ENCODE measurements around the gene MESP2. TPM values are rescaled to one million over a fixed set of nuclear protein-coding genes. Genes with fewer than 3 reads are reported as not detected.

Gene MESP2
- total and polyA plus RNA-seq, 9 donors, result 0.11 to 0.89 (median 0.40) TPM

DNA sequence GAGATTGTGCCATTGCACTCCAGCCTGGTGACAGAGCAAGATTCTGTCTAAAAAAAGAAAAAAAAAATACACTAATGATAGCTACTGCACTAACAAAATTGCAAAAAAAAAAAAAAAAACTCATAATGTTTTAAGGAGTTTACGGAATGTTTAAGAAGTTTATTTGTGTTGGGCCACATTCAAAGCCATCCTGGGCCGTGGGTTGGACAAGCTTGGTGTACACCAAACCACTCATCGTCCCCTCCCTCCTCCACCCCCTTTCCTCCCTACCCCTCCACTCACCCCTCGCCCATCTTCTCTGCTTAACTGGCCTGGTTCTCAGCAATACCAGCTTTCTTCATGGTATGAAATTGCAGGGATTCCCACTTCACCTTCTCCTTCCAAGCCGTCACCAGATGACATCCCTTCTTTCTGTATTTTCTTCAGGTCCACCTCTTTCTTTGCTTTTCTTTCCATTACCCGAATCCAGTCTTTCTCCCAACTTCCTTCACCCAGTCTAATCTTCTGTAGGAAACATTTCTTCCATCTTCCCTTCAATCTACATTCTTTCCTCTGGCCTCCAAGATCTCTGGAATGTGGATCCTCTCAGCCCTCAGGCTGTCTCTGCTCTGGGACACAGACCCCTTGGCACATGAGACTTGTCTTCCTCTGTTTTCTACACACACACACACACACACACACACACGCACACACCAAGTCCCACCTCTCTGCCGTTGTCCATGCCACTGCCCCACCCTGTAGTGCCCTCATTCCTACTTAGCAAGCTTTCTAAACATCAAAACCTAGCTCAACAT lies 21.6 kb upstream of the MESP2 start:
- Histone ChIP-seq H3K27me3 (ENCODE audit: control insufficient read depth, insufficient read depth, low read length) (peaks cover 14% of the 10 kb centered on the region), H3K9me3 (replicated peaks; ENCODE audit: control insufficient read depth, low read depth, low read length) (no peaks in the 10 kb centered on the region)

DNA sequence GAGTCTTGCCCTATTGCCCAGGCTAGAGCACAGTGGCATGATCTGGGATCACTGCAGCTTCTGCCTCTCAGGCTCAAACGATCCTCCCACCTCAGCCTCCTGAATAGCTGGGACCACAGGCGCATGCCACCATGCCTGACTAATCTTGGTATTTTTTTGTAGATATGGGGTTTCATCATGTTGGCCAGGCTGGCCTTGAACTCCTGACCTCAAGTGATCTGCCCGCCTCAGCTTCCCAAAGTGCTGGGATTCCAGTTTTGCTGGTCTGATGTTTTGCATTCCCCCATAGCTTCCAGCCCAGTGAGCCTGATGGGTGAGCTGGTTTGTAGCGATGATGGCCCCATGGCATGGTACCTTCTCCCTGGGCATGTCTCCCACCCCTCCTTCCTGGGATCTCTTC lies 20.4 kb upstream of the MESP2 start:
- H3K36me3 ChIP-seq (ENCODE audit: control insufficient read depth, insufficient read depth, low read length), result no peaks in the 10 kb centered on the region
- H3K9me3 ChIP-seq (replicated peaks; ENCODE audit: control insufficient read depth, low read depth, low read length), result no peaks in the 10 kb centered on the region
- DNase-seq, result no peak
- peaks cover 7% of the 10 kb centered on the region for H3K27me3 ChIP-seq (ENCODE audit: control insufficient read depth, insufficient read depth, low read length)
- H3K4me1 ChIP-seq (ENCODE audit: control insufficient read depth, insufficient read depth, low read length), result peaks cover 8% of the 10 kb centered on the region
- WGBS (ENCODE audit: insufficient coverage), result 80% methylated on average over 1 of the region's 4 CpGs
- no peak overlapping the region for H3K4me3 ChIP-seq (ENCODE audit: low read length)
- H3K27ac ChIP-seq (ENCODE audit: low read length), result no peak overlapping the region

More for the DNA sequence above, 21.6 kb upstream of the MESP2 start:
- 75% methylated on average over 5 of the region's 8 CpGs for WGBS (ENCODE audit: insufficient coverage)
- Histone ChIP-seq H3K4me3 (ENCODE audit: low read length) (no peak overlapping the region), H3K27ac (ENCODE audit: low read length) (no peak overlapping the region), H3K36me3 (ENCODE audit: control insufficient read depth, insufficient read depth, low read length) (no peaks in the 10 kb centered on the region), H3K4me1 (ENCODE audit: control insufficient read depth, insufficient read depth, low read length) (peaks cover 10% of the 10 kb centered on the region)
- no peak for DNase-seq

DNA sequence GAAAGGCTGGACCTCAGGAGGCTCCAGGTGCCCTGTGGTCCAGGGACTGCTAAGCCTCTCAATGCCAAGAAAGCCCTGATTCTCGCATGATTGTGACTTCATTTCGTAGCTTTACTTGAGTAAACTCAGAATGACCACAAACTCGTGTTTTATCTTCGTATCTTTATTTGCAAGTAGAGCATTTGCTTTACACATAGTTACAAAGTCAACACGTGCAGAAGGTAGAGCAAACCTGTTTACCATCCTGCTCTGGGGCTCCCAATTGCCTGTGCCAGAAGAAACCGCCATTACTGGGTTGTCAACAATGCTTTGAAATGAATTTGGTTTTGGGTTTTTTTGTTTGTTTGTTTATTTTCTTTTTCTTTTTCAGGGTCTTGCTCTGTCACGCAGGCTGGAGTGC lies 19.2 kb upstream of the MESP2 start:
- Histone ChIP-seq H3K27ac (ENCODE audit: low read length) (no peak overlapping the region), H3K9me3 (replicated peaks; ENCODE audit: control insufficient read depth, low read depth, low read length) (no peaks in the 10 kb centered on the region), H3K4me3 (ENCODE audit: low read length) (no peak overlapping the region), H3K27me3 (ENCODE audit: control insufficient read depth, insufficient read depth, low read length) (peaks cover 2% of the 10 kb centered on the region), H3K4me1 (ENCODE audit: control insufficient read depth, insufficient read depth, low read length) (peaks cover 5% of the 10 kb centered on the region), H3K36me3 (ENCODE audit: control insufficient read depth, insufficient read depth, low read length) (no peaks in the 10 kb centered on the region)
- no peak for DNase-seq
- 57% methylated on average over 3 of the region's 7 CpGs for whole genome bisulfite sequencing (ENCODE audit: insufficient coverage)

DNA sequence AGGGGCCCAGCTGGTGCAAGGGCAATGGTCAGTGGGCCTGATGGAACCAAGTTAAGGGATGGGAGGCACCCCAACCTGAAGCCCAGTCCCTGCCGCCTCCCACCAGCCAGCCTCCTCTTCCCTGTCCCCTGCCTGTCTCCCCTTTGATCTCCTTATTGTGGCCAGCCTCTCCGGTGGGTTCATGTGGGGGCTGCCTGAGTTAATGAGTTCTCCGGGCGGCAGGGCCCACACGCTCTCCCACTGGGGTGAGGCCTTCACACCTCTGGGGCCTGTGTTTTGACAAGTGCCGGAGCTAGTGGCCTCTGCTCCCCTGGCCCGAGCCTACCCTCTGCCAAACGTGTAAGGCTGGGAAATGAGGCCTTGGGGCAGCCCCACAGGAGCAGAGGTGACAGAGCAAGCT lies 17.8 kb upstream of the MESP2 start:
- Histone ChIP-seq H3K27me3 (ENCODE audit: control insufficient read depth, insufficient read depth, low read length) (peaks cover 2% of the 10 kb centered on the region), H3K36me3 (ENCODE audit: control insufficient read depth, insufficient read depth, low read length) (no peaks in the 10 kb centered on the region), H3K27ac (ENCODE audit: low read length) (no peak overlapping the region), H3K4me1 (ENCODE audit: control insufficient read depth, insufficient read depth, low read length) (peaks cover 5% of the 10 kb centered on the region), H3K4me3 (ENCODE audit: low read length) (no peak overlapping the region), H3K9me3 (replicated peaks; ENCODE audit: control insufficient read depth, low read depth, low read length) (no peaks in the 10 kb centered on the region)
- DNase-seq, result no peak
- WGBS (ENCODE audit: insufficient coverage), result 47% methylated on average over 8 of the region's 8 CpGs

DNA sequence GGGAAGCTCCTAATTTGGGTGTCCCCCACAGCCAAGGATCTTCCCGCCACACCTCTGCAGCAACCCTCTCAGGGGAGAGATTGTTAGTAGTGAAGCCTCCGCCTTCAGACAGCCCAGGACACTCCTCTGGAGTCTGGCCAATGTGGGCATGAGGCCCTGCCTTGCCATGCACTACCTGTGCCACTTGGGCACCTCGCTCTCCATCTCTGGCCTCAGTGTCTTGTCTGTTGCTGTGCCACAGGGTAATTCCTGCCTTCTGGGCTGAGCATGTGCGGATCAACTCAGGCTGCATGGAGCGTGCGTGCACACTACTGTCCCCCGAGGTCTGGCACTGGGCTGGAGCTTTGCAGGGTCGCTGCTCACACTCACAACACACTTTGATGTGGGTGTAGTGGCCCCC lies 17.2 kb upstream of the MESP2 start:
- no peak for DNase-seq
- no peak overlapping the region for H3K27ac ChIP-seq (ENCODE audit: low read length)
- WGBS (ENCODE audit: insufficient coverage), result 83% methylated on average over 3 of the region's 8 CpGs
- peaks cover 5% of the 10 kb centered on the region for H3K4me1 ChIP-seq (ENCODE audit: control insufficient read depth, insufficient read depth, low read length)
- no peaks in the 10 kb centered on the region for H3K9me3 ChIP-seq (replicated peaks; ENCODE audit: control insufficient read depth, low read depth, low read length)
- H3K36me3 ChIP-seq (ENCODE audit: control insufficient read depth, insufficient read depth, low read length), result no peaks in the 10 kb centered on the region
- H3K4me3 ChIP-seq (ENCODE audit: low read length), result no peak overlapping the region
- H3K27me3 ChIP-seq (ENCODE audit: control insufficient read depth, insufficient read depth, low read length), result peaks cover 2% of the 10 kb centered on the region

DNA sequence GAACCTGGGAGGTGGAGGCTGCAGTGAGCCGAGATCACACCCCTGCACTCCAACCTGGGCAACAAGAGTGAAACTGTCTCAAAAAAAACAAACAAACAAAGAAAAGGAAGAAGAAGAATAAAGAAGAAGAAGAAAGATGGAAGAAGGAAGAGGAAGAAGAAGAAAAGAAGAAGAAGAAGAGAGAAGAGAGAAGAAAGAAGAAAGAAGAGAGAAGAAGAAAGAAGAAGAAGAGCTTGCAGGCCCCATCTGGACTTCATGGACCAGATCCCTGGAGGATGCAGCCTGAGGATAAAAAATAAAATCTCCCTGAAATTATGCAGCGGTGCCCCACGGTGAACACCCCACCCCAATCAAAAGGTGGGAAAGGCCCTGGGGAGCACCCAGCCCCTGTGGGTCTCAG lies 16.3 kb upstream of the MESP2 start:
- WGBS (ENCODE audit: insufficient coverage), result 50% methylated on average over 2 of the region's 3 CpGs
- H3K4me3 ChIP-seq (ENCODE audit: low read length), result no peak overlapping the region
- H3K36me3 ChIP-seq (ENCODE audit: control insufficient read depth, insufficient read depth, low read length), result no peaks in the 10 kb centered on the region
- no peak for DNase-seq
- peaks cover 2% of the 10 kb centered on the region for H3K27me3 ChIP-seq (ENCODE audit: control insufficient read depth, insufficient read depth, low read length)
- peaks cover 5% of the 10 kb centered on the region for H3K4me1 ChIP-seq (ENCODE audit: control insufficient read depth, insufficient read depth, low read length)
- H3K27ac ChIP-seq (ENCODE audit: low read length), result no peak overlapping the region
- no peaks in the 10 kb centered on the region for H3K9me3 ChIP-seq (replicated peaks; ENCODE audit: control insufficient read depth, low read depth, low read length)

DNA sequence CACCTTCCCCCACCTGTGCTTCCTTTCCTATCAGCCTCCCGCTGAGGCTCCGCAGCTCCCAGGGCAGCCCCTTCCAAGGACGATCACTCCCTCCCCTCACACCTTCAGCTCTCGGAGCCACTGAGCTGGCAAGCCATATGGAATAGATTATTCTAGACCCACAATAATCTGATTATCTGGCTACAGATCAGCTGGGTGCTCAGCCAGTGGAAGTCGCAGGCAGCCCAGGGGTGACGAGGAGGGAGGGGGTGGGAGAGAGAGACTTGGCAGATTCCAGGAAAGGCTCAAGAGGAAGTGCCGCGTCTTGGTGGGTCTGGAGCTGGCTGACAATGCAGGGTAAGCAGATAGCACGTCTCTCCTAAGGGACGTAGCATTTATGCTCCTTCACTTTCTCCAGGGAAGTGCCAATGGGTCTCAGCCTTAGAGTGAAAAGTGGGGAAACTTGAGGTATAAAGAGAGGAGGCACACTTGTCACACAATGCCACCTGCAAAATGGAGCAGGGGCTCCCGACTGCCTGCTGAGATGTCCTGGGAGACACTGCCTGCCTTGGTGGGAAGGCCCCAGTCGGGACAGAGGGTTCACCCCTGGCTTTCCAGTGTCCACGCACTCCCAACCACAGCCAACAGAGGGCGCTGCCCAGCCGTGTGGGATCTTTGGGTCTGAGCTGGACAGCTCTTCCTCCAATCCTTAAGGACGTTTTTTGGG lies 15.7 kb upstream of the MESP2 start:
- Histone ChIP-seq H3K9me3 (replicated peaks; ENCODE audit: control insufficient read depth, low read depth, low read length) (no peaks in the 10 kb centered on the region), H3K4me1 (ENCODE audit: control insufficient read depth, insufficient read depth, low read length) (peaks cover 5% of the 10 kb centered on the region), H3K27me3 (ENCODE audit: control insufficient read depth, insufficient read depth, low read length) (peaks cover 2% of the 10 kb centered on the region), H3K27ac (ENCODE audit: low read length) (no peak overlapping the region), H3K36me3 (ENCODE audit: control insufficient read depth, insufficient read depth, low read length) (no peaks in the 10 kb centered on the region), H3K4me3 (ENCODE audit: low read length) (no peak overlapping the region)
- 19% methylated on average over 9 of the region's 16 CpGs for WGBS (ENCODE audit: insufficient coverage)
- peak; percentile 70 for DNase-seq

DNA sequence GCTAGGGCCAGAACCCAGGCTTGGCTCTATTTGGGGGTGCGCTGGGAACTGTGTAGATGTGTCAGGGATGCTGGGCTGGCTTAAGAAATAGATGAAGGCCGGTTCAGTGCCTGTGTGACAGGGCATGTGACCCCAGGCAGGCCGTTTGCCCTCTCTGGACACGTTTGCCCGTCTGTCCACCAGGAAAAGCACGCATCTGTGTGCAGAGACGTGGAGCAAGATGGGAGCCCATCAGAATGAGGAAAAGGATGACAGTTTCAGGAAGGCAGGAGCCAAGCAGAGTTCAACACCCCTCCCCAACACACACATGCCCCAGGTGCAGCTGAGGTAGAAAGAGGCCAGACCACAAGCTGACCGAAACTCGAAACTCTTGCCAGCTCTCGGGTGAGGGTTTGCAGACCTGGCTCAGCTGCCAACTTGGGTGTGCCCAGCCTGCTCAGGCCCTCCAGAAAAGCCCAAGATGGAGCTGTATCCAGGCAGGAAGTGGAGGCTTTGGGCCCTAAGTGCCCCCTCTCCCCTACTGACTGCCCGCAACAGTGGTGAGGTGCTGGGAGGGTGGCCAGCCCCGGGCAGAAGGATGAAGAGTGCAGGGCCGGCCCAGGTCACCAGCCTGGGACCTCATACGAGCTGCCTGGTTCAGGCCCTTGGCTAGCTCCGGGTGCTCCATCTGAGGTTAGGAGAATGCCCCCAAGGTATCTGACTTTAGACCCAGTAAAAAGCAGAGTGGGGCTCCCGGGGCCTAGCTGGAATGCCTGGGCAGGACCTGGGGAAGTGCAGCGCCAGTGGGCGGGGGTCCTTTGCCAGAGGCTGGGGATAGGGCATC lies 14.9 kb upstream of the MESP2 start:
- peaks cover 5% of the 10 kb centered on the region for H3K4me1 ChIP-seq (ENCODE audit: control insufficient read depth, insufficient read depth, low read length)
- no peak overlapping the region for H3K4me3 ChIP-seq (ENCODE audit: low read length)
- H3K9me3 ChIP-seq (replicated peaks; ENCODE audit: control insufficient read depth, low read depth, low read length), result no peaks in the 10 kb centered on the region
- no peak for DNase-seq
- peaks cover 2% of the 10 kb centered on the region for H3K27me3 ChIP-seq (ENCODE audit: control insufficient read depth, insufficient read depth, low read length)
- H3K36me3 ChIP-seq (ENCODE audit: control insufficient read depth, insufficient read depth, low read length), result no peaks in the 10 kb centered on the region
- H3K27ac ChIP-seq (ENCODE audit: low read length), result no peak overlapping the region
- 64% methylated on average over 15 of the region's 18 CpGs for WGBS (ENCODE audit: insufficient coverage)

DNA sequence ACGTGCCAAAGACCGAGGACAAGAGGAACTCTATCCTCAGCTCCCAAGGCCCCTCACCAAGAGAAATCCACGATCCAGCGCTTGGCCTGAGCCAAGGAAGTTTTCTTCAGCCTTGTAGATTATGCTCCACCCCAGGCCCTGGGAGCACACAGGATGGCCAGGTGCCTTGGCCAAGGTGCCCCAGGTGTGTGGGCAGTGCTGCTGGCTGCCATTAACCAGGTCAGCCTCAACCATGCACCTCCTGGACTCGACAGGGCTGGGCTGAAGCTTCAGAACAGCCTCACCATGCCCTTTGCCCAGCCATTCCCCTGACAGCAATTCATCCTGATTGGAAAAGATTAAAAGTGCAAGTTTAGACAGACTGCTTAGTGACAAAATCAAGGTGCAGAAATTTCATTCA lies 14.2 kb upstream of the MESP2 start:
- Histone ChIP-seq H3K4me1 (ENCODE audit: control insufficient read depth, insufficient read depth, low read length) (peaks cover 5% of the 10 kb centered on the region), H3K4me3 (ENCODE audit: low read length) (no peak overlapping the region), H3K27ac (ENCODE audit: low read length) (no peak overlapping the region), H3K9me3 (replicated peaks; ENCODE audit: control insufficient read depth, low read depth, low read length) (no peaks in the 10 kb centered on the region), H3K36me3 (ENCODE audit: control insufficient read depth, insufficient read depth, low read length) (no peaks in the 10 kb centered on the region), H3K27me3 (ENCODE audit: control insufficient read depth, insufficient read depth, low read length) (peaks cover 2% of the 10 kb centered on the region)
- 67% methylated on average over 1 of the region's 5 CpGs for WGBS (ENCODE audit: insufficient coverage)
- DNase-seq, result no peak

DNA sequence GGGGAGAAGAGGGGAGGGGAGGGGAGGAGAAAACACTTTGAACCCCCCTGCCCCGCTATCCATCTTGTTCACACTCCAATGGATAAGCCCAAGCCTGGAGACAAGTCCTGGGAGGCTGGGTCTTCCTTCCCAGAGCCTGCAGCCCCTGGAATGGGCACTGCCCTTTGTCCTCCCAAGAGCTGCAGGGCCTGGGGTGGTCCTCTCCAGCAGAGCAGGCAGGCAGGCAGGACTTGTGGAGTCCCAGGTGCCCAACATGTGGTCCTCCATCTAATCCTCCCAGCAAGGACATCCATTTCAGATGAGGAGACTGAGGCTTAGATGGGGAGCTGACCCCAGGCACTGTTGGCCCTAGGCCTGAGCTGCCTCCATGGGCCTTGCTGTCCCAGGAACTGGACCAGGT lies 10.4 kb upstream of the MESP2 start:
- no peaks in the 10 kb centered on the region for H3K9me3 ChIP-seq (replicated peaks; ENCODE audit: control insufficient read depth, low read depth, low read length)
- no CpG with 5 or more reads among the region's 1 CpG for WGBS (ENCODE audit: insufficient coverage)

More for the DNA sequence above, 10.4 kb upstream of the MESP2 start:
- DNase-seq, result no peak
- no peak overlapping the region for H3K27ac ChIP-seq (ENCODE audit: low read length)
- peaks cover 2% of the 10 kb centered on the region for H3K27me3 ChIP-seq (ENCODE audit: control insufficient read depth, insufficient read depth, low read length)
- no peak overlapping the region for H3K4me3 ChIP-seq (ENCODE audit: low read length)
- no peaks in the 10 kb centered on the region for H3K36me3 ChIP-seq (ENCODE audit: control insufficient read depth, insufficient read depth, low read length)
- H3K4me1 ChIP-seq (ENCODE audit: control insufficient read depth, insufficient read depth, low read length), result peaks cover 3% of the 10 kb centered on the region

All from muscle of leg (tissue), 11 donors.